Measurements from ENCODE around the gene DNAH8.

The DNAH8 gene

DNA sequence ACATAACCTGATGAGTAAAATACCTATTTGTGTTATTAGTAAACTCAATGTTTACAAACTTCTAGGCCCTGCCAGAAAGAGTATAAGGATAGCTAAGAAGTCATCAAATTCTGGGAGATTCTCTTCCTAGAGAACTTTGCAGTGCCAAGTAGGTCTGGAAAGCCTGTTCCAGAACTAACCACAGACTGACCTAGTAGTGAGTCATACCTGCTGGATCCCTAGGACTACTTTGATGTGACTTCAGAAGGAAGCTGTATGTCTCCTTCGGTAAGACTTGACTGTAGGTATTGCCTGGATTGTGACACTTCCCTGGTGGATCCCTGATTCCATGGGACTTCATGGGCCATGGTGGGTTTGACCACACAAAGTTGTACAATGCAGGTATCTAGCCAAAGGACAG, 131.7 kb downstream of the DNAH8 start:
- Histone ChIP-seq H3K27me3 (replicated peaks; ENCODE audit: control insufficient read depth, insufficient read depth, low read length) (peaks cover 5% of the 10 kb centered on the region), H3K36me3 (ENCODE audit: control insufficient read depth, insufficient read depth, low read length, severe bottlenecking) (no peaks in the 10 kb centered on the region), H3K4me1 (ENCODE audit: control insufficient read depth, insufficient read depth, low read length) (no peaks in the 10 kb centered on the region), H3K4me3 (ENCODE audit: low read length) (no peak overlapping the region), H3K9me3 (ENCODE audit: control insufficient read depth, low read length) (peaks cover 4% of the 10 kb centered on the region), H3K9ac (ENCODE audit: low read length) (no peak overlapping the region)
- peak; percentile 8 for DNase-seq (ENCODE audit: low read depth)

DNA sequence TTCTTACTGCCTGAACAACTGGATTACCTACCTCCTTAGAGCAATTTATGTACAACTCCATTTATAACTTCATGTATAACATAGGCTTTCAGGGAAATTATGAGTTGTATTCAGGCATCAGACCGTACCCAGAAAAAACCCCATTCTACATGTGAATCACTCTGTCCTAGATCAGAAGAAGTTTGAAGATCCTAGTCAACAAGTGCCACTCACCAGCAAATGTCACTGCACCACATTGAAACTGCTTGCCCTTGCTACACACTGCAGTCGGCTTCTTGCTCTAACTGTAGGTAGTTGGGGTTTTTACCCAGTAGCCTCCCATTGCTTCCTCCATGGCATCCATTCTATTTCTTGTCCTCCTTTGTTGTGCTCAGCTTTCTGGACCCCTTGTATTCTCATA, 132.4 kb downstream of the DNAH8 start:
- Histone ChIP-seq H3K9me3 (ENCODE audit: control insufficient read depth, low read length) (peaks cover 4% of the 10 kb centered on the region), H3K4me1 (ENCODE audit: control insufficient read depth, insufficient read depth, low read length) (no peaks in the 10 kb centered on the region), H3K4me3 (ENCODE audit: low read length) (no peak overlapping the region), H3K9ac (ENCODE audit: low read length) (no peak overlapping the region), H3K36me3 (ENCODE audit: control insufficient read depth, insufficient read depth, low read length, severe bottlenecking) (no peaks in the 10 kb centered on the region), H3K27me3 (replicated peaks; ENCODE audit: control insufficient read depth, insufficient read depth, low read length) (peaks cover 5% of the 10 kb centered on the region)
- no peak for DNase-seq (ENCODE audit: low read depth)

DNA sequence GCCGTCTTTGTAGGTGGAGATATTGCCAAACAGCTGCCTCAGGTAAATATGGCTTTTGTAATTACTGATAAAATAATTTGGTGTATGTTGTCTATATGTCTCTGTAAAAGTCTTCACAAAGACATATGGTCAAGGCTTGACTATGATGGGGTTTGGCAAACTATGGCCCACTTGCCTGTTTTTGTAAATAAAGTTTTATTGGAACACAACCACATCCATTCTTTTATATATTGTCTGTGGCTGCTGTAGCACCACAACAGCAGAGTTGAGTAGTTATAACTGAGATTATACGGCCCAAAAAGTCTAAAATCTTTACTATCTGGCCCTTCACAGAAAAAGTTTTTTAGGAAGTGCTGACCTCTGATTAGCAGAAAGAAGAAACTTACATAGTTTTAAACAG, 133.6 kb downstream of the DNAH8 start:
- Histone ChIP-seq H3K4me3 (ENCODE audit: low read length) (no peak overlapping the region), H3K9me3 (ENCODE audit: control insufficient read depth, low read length) (peaks cover 4% of the 10 kb centered on the region), H3K36me3 (ENCODE audit: control insufficient read depth, insufficient read depth, low read length, severe bottlenecking) (no peaks in the 10 kb centered on the region), H3K4me1 (ENCODE audit: control insufficient read depth, insufficient read depth, low read length) (no peaks in the 10 kb centered on the region), H3K27me3 (replicated peaks; ENCODE audit: control insufficient read depth, insufficient read depth, low read length) (peaks cover 5% of the 10 kb centered on the region), H3K9ac (ENCODE audit: low read length) (no peak overlapping the region)
- no peak for DNase-seq (ENCODE audit: low read depth)

DNA sequence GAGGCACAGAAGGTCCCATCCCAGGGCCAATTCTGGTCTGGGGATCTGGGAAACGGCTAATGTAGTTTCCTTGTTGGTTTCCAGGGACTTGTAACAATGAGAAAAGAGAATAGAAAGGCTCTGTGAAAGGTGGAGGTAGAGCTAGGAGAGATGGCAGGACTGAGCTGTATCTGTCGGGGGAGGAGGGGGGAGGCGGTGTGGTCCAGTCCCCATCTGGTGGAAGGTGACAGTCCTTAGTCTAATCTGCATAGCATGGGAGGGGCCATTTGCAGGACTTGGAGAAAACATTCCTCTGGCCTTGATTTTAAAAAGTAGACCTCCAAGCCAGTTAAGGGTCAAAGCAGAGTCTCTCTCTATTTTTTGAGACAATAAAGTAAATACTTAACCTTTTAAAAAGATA, 137.1 kb downstream of the DNAH8 start:
- Histone ChIP-seq H3K27me3 (replicated peaks; ENCODE audit: control insufficient read depth, insufficient read depth, low read length) (peaks cover 16% of the 10 kb centered on the region), H3K4me1 (ENCODE audit: control insufficient read depth, insufficient read depth, low read length) (no peaks in the 10 kb centered on the region), H3K9me3 (ENCODE audit: control insufficient read depth, low read length) (peaks cover 4% of the 10 kb centered on the region), H3K36me3 (ENCODE audit: control insufficient read depth, insufficient read depth, low read length, severe bottlenecking) (no peaks in the 10 kb centered on the region), H3K4me3 (ENCODE audit: low read length) (no peak overlapping the region), H3K9ac (ENCODE audit: low read length) (no peak overlapping the region)
- DNase-seq (ENCODE audit: low read depth): no peak

DNA sequence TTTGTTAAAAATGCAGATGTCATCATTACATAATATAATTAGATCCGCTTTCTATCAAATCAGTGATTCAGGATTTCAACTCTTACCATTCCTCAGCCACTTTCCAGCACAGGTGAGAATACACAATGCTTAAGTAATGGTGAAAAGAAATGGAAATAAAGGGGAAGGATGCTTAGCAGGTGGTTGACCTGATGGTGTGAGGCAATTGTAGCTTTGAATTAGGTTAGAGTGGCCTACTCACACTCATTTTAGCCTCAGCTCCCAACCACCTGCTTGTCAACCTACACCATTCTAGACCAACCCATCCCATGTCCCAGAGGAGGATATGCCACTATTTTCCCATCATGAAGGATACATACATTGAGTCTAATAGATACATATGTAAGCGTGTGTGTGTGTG, 138.1 kb downstream of the DNAH8 start:
- DNase-seq (ENCODE audit: low read depth): no peak
- H3K27me3 ChIP-seq (replicated peaks; ENCODE audit: control insufficient read depth, insufficient read depth, low read length): peaks cover 21% of the 10 kb centered on the region

DNA sequence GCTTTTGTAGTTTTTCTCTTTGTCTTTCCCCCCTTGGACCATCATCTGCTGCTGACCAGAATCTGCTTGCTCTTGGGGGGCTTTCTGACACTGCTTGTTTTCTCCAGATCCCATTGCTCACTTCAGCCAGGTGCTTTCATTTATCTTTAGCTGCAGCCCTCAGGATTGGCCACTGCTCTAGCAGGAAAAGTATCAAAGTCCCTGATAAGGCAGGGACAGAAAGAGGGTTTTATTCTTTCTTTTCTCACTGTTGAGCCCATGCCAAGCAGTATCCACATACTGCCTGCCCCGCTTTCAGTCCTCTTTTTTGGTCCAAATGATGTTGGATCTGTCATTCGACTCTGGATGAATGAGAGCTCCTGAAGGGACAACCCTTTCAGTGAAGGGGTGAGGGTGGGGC, 141.4 kb downstream of the DNAH8 start:
- Histone ChIP-seq H3K27me3 (replicated peaks; ENCODE audit: control insufficient read depth, insufficient read depth, low read length) (peaks cover 26% of the 10 kb centered on the region), H3K9me3 (ENCODE audit: control insufficient read depth, low read length) (no peaks in the 10 kb centered on the region), H3K9ac (ENCODE audit: low read length) (no peak overlapping the region), H3K4me3 (ENCODE audit: low read length) (no peak overlapping the region), H3K36me3 (ENCODE audit: control insufficient read depth, insufficient read depth, low read length, severe bottlenecking) (no peaks in the 10 kb centered on the region), H3K4me1 (ENCODE audit: control insufficient read depth, insufficient read depth, low read length) (no peaks in the 10 kb centered on the region)
- no peak for DNase-seq (ENCODE audit: low read depth)

More for the DNA sequence above, 138.1 kb downstream of the DNAH8 start:
- H3K9ac ChIP-seq (ENCODE audit: low read length): no peak overlapping the region
- H3K4me1 ChIP-seq (ENCODE audit: control insufficient read depth, insufficient read depth, low read length): no peaks in the 10 kb centered on the region
- H3K4me3 ChIP-seq (ENCODE audit: low read length): no peak overlapping the region
- no peaks in the 10 kb centered on the region for H3K36me3 ChIP-seq (ENCODE audit: control insufficient read depth, insufficient read depth, low read length, severe bottlenecking)
- H3K9me3 ChIP-seq (ENCODE audit: control insufficient read depth, low read length): peaks cover 4% of the 10 kb centered on the region

DNA sequence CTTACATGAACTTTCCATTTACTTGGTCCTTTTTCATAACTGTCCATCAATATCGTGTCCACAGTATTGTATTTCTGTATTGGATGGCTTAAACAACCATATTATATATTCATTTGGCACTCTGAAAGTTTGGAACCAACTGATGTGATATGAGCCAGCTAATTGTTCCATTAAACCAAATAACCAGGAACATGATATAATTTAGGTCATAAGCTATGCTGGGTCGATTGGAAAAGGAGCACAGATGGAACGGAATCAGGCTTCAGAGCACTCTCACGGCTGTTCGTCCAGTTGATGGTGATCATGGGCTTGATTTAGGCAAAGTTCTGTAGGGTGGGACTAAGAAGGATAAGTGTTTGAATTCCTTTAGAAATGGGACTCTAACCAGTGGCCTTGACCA, 142.7 kb downstream of the DNAH8 start:
- no peak for DNase-seq (ENCODE audit: low read depth)
- no peaks in the 10 kb centered on the region for H3K9me3 ChIP-seq (ENCODE audit: control insufficient read depth, low read length)
- no peak overlapping the region for H3K4me3 ChIP-seq (ENCODE audit: low read length)
- H3K9ac ChIP-seq (ENCODE audit: low read length): no peak overlapping the region
- H3K27me3 ChIP-seq (replicated peaks; ENCODE audit: control insufficient read depth, insufficient read depth, low read length): peaks cover 22% of the 10 kb centered on the region
- no peaks in the 10 kb centered on the region for H3K4me1 ChIP-seq (ENCODE audit: control insufficient read depth, insufficient read depth, low read length)
- H3K36me3 ChIP-seq (ENCODE audit: control insufficient read depth, insufficient read depth, low read length, severe bottlenecking): no peaks in the 10 kb centered on the region

DNA sequence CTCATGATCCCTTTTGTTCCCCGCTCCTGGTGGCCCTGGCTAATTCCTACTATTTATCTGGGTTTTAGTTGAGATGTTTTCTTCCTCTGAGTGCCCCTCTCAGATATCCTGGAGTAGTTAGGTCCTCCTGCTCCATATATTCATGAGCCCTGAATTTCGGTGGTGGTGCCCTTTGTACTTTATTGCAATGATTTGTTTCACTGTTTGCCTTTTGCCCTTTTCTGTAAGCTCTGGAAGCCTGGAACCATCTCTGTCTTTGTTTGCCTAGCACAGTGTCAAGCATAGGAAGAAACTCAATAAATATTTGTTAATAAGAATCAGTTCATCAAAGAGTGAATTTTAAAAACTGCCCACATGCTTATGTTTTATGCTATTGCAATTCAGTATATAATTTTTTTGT, 144.9 kb downstream of the DNAH8 start:
- no peaks in the 10 kb centered on the region for H3K9me3 ChIP-seq (ENCODE audit: control insufficient read depth, low read length)
- H3K4me3 ChIP-seq (ENCODE audit: low read length): no peak overlapping the region
- no peaks in the 10 kb centered on the region for H3K36me3 ChIP-seq (ENCODE audit: control insufficient read depth, insufficient read depth, low read length, severe bottlenecking)
- H3K27me3 ChIP-seq (replicated peaks; ENCODE audit: control insufficient read depth, insufficient read depth, low read length): peaks cover 25% of the 10 kb centered on the region
- H3K4me1 ChIP-seq (ENCODE audit: control insufficient read depth, insufficient read depth, low read length): no peaks in the 10 kb centered on the region
- no peak overlapping the region for H3K9ac ChIP-seq (ENCODE audit: low read length)
- no peak for DNase-seq (ENCODE audit: low read depth)

DNA sequence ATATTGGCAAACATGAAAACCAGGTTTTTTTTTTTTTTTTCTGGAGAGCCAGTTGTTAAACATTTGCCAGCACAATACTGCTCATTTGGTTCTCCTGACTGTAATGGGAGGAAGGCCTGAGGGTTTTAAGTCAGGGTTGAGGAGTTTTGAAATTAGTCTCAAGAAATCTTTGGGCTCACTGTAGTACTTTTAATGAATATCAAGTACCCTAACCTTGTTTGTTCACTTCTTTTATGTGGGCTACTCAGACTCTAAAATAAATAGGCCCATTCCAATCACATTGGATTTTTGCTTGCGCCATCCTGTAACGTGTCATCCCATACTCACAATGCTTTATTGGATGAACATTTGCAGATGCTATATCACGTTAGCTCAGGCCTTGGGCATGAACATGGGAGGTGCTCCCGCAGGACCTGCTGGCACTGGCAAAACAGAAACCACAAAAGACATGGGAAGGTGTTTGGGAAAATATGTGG, 146.9 kb downstream of the DNAH8 start:
- DNase-seq (ENCODE audit: low read depth): no peak
- no peaks in the 10 kb centered on the region for H3K4me1 ChIP-seq (ENCODE audit: control insufficient read depth, insufficient read depth, low read length)
- H3K4me3 ChIP-seq (ENCODE audit: low read length): no peak overlapping the region
- no peaks in the 10 kb centered on the region for H3K36me3 ChIP-seq (ENCODE audit: control insufficient read depth, insufficient read depth, low read length, severe bottlenecking)
- peaks cover 14% of the 10 kb centered on the region for H3K27me3 ChIP-seq (replicated peaks; ENCODE audit: control insufficient read depth, insufficient read depth, low read length)
- H3K9me3 ChIP-seq (ENCODE audit: control insufficient read depth, low read length): no peaks in the 10 kb centered on the region
- no peak overlapping the region for H3K9ac ChIP-seq (ENCODE audit: low read length)

DNA sequence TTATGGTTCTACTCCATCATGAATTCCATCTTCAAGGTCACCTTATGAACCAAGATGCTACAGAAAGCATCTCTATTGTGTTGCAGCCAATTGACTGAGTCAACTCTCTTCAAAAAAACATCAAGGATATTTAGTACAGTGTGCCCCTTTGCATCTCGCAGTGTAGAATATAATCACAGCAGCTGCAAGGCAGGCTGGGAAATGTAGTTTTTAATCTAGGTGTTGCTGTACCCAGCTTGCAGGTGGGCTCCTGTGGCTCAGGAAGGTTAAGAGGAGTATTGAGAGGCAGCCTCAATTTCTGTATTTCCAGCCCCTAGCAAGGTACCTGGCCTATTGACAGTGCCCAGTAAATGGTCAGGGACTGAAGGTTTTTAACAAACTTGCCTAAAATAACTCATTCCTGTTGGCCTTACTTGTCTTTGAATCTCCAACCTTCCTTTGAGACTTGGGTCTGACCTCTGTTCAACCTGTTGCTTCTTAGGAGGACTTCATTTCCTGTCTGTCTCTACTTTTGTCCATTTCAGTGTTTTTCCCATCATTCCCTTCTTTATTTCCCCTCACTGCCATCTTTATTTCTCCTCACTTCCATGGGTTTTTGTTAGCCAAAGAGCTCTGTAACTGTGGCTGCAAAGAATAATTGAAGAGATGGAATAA, 150.5 kb downstream of the DNAH8 start:
- Histone ChIP-seq H3K4me3 (ENCODE audit: low read length) (no peak overlapping the region), H3K9me3 (ENCODE audit: control insufficient read depth, low read length) (no peaks in the 10 kb centered on the region), H3K9ac (ENCODE audit: low read length) (no peak overlapping the region), H3K27me3 (replicated peaks; ENCODE audit: control insufficient read depth, insufficient read depth, low read length) (peaks cover 16% of the 10 kb centered on the region), H3K4me1 (ENCODE audit: control insufficient read depth, insufficient read depth, low read length) (peaks cover 3% of the 10 kb centered on the region), H3K36me3 (ENCODE audit: control insufficient read depth, insufficient read depth, low read length, severe bottlenecking) (no peaks in the 10 kb centered on the region)
- no peak for DNase-seq (ENCODE audit: low read depth)

DNA sequence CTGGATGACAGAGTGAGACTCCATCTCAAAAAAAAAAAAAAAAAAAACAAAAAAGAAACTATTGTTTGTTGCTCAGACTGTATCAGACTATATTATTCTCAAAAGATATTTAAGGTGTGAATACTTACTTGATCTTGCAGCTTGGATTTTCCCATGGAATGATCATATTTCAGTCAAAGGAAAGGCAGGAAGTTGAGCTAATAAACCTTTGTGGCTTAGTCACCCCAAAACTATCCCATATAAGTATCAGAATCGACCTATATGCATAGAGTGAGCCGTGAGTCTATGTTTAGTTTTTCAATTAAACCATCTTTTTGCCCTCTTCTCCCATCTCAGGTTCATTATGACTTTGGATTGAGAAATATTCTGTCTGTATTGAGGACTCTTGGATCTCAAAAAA, 152.6 kb downstream of the DNAH8 start:
- Histone ChIP-seq H3K4me1 (ENCODE audit: control insufficient read depth, insufficient read depth, low read length) (peaks cover 3% of the 10 kb centered on the region), H3K9me3 (ENCODE audit: control insufficient read depth, low read length) (no peaks in the 10 kb centered on the region), H3K36me3 (ENCODE audit: control insufficient read depth, insufficient read depth, low read length, severe bottlenecking) (no peaks in the 10 kb centered on the region), H3K27me3 (replicated peaks; ENCODE audit: control insufficient read depth, insufficient read depth, low read length) (peaks cover 17% of the 10 kb centered on the region), H3K9ac (ENCODE audit: low read length) (no peak overlapping the region), H3K4me3 (ENCODE audit: low read length) (no peak overlapping the region)
- DNase-seq (ENCODE audit: low read depth): no peak
